ENCODE results near the gene MDM2.
"Not testable (repeated sequence)": the region's sequence is repeated elsewhere in the genome, so short reads cannot be mapped to it uniquely, and the experiment has no call there.

Gene MDM2

DNA sequence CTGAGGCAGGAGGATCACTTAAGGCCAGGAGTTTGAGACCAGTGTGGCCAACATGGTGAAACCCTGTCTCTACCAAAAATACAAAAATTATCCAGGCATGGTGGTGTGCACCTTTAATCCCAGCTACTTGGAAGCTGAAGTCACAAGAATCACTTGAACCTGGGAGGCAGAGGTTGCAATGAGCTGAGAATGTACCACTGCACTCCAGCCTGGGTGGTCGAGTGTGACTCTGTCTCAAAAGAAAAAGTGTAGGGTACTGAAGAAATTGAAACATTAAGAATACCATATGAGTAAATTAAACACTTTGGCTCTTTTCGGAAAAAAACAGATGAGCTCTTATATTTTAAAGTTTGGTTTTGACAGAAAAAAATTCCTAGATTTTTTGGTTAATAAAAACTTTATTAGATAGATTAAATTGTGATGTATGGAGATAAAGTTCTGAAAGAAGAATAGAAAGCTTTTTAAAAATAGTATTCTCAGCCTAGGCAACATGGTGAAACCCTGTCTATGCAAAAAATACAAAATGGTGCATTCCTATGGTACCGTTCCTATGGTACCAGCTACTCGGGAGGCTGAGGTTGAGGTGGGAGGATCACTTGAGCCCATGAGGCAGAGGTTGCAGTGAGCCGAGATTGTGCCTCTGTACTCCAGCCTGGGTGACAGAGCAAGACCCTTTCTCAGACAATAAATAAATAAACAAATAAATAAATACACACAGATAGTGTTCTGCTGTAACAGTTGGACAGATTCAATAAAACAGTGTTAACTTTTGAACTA lies 20.1 kb downstream of the MDM2 start:
- DNase-seq (ENCODE audit: low read depth), result no peak

DNA sequence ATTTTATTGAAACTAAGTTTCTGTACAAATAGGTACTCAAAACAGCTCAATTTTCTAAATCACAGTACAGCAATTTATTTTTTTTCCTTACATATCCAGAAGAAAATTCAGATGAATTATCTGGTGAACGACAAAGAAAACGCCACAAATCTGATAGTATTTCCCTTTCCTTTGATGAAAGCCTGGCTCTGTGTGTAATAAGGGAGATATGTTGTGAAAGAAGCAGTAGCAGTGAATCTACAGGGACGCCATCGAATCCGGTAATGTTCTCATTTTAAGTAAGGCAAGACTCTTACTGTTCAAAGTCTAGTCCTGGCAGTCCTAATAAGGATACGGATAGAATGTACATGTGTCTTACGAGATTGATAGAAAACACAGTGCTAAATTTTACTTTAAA lies 20.7 kb downstream of the MDM2 start:
- DNase-seq (ENCODE audit: low read depth), result no peak

DNA sequence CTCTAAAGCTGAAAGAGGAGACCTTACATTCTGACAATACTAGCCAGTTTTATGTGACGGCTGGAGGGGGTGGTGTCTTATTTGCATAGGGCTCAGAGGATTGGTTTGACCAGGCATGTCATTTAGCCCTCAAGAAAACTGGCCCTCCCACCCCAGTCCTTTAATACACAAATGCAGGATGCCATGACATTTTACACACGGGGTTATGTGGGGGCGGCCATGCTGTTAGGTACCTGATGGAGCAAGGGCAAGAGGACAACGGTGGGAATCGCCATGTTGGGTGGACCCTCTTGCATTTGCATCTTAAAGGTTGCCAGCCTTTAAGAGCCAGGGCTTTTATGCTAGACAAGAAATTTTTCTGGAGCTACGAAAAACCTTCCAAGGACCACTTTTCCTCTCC lies 23.3 kb downstream of the MDM2 start:
- DNase-seq (ENCODE audit: low read depth), result no peak

DNA sequence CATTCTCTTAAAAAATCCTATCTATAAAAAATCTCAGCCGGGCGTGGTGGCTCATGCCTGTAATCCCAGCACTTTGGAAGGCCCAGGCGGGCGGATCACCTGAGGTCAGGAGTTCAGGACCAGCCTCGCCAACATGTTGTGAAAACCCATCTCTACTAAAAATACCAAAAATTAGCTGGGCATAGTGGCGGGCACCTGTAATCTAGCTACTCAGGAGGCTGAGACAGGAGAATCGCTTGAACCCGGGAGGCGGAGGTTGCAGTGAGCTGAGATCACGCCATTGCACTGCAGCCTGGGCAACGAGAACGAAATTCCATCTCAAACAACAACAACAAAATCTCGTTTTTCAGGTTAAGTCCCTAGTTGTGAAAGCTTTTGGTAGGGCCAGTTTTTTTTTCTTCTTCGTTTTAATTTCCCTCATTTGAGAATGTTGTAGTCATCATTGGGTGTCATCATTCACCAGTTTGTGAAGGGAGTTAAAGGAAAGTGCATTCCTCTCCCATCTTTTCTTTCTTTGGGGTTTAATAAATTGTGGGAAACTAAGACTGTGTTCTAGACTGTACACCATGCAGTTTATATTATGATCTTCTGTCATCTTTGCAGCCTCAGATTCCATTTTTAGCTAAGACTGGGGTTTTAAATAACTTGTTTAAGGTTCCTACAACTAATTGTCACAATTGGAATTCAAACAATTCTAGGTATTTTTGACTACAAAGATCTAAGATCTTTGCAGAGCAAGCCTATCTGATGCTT lies 23.9 kb downstream of the MDM2 start:
- DNase-seq (ENCODE audit: low read depth), result no peak

DNA sequence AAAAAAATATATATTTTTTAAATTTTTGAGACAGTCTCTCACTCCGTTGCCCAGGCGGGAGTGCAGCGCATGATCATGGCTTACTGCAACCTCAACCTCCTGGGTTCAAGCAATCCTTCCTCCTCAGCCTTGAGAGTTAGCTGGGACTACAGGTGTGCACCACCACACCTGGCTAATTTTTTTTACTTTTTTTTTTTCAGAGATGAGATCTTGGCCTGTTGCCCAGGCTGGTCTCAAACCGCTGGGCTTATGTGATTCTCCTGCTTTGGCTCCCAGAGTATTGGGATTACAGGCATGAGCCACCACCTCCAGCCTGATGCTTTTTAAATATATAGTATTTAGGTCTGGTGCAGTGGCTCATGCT lies 24.5 kb downstream of the MDM2 start:
- no peak for DNase-seq (ENCODE audit: low read depth)

DNA sequence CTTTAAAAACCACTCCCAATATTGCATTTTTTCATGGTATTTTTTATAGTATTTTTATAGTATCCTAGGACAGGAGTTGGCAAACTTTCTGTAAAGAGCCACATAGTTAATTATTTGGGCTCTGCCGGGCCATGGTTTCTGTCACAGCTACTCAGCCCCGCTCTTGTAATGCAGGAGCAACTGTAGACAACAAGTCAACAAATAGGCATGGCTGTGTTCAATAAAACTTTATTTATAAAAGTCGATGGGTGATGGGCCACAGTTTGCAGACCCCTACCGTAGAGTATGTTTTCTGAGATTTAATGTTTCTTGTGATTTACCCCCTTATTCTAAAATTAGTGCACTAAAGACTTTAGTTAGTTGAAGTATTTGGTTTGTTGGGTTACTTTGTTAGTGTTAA lies 25.5 kb downstream of the MDM2 start:
- no peak for DNase-seq (ENCODE audit: low read depth)

DNA sequence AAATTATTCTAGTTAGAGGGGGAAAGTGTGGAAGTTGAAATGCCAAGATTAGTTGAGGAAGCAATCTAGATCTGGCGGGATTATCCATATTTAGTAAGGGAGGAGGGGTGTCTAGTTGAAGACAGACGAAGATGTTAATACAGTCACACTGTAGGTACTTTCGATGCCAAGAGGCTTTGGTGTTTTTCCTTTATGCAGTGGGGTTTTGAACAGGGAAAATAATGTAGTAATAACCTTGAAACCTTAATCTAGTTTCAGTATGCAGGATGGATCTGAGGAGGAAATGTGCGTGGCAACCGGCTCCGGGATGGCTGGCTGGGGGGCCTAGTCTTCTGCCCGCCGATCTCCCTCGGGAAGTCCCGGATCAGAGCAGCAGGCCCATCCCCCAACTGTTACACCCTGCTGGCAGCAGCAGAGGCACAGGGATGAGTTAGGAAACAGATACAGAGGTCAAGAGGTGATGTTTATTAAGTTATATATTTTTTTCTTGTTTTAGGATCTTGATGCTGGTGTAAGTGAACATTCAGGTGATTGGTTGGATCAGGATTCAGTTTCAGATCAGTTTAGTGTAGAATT lies 27.4 kb downstream of the MDM2 start:
- no peak for DNase-seq (ENCODE audit: low read depth)

DNA sequence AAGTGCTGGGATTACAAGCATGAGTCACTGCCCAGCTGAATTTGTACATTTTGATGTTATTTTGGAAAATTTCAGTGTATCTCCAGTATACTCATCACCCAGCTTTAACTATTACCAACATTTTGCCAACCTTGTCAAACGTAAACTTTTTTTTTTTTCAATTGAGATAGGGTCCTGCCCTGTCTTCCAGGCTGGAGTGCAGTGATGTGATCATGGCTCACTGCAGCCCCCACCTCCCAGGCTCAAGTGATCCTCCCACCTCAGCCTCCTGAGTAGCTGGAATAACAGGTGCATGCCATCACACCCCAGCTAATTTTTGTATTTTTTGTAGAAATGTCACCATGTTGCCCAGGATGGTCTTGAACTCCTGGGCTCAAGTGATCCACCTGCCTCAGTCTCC lies 29.2 kb downstream of the MDM2 start:
- no peak for DNase-seq (ENCODE audit: low read depth)

DNA sequence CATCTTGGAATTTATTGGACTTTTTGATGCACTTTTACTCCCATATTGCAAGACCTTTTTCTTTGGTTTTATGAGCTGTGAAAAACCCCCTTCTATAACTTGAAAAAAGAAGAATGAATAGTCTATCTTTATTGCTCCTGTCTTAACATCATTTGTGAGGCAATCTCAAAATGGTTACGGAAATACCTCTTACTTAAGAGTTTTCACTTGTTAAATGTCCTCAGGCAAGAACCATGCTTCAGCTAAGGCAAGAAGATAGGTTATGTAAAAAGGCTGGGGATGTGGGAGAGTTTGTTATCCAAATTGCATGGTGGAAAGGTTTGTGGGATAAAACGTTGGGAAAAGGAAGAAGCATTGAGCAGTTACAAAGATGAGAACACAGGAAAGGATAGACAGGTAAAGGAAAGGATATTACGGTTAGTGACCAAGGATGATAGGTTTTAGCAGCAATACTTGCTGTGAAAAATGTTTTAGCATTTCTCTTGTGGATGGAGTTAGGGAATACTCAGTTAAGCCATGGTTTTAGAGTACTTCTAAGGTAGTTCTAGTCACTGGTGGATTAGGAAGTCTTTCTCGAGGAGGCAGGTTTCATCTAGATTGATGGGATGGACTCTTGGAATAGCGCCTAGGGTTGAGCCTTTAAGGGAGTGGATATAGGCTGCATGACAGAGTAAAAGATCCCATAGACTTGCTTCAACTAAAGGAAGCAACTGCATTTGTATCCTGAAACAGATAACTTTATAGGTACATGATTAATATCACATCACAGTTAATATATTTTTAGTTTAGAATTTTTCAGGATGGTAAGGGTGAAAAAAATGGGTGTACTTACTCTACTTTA lies 30.3 kb downstream of the MDM2 start:
- no peak for DNase-seq (ENCODE audit: low read depth)

DNA sequence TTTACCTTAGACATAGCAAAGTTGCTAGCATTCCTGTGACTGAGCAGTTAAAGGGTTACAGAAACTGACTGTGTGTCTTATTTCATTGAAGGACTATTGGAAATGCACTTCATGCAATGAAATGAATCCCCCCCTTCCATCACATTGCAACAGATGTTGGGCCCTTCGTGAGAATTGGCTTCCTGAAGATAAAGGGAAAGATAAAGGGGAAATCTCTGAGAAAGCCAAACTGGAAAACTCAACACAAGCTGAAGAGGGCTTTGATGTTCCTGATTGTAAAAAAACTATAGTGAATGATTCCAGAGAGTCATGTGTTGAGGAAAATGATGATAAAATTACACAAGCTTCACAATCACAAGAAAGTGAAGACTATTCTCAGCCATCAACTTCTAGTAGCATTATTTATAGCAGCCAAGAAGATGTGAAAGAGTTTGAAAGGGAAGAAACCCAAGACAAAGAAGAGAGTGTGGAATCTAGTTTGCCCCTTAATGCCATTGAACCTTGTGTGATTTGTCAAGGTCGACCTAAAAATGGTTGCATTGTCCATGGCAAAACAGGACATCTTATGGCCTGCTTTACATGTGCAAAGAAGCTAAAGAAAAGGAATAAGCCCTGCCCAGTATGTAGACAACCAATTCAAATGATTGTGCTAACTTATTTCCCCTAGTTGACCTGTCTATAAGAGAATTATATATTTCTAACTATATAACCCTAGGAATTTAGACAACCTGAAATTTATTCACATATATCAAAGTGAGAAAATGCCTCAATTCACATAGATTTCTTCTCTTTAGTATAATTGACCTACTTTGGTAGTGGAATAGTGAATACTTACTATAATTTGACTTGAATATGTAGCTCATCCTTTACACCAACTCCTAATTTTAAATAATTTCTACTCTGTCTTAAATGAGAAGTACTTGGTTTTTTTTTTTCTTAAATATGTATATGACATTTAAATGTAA lies 31.5 kb downstream of the MDM2 start:
- DNase-seq (ENCODE audit: low read depth), result no peak

DNA sequence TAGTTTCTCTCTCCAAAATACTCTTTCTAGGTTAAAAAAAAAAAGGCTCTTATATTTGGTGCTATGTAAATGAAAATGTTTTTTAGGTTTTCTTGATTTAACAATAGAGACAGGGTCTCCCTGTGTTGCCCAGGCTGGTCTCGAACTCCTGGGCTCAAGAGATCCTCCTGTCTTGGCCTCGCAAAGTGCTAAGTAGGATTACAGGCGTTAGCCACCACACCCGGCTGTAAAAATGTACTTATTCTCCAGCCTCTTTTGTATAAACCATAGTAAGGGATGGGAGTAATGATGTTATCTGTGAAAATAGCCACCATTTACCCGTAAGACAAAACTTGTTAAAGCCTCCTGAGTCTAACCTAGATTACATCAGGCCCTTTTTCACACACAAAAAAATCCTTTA lies 33.2 kb downstream of the MDM2 start:
- DNase-seq (ENCODE audit: low read depth), result not testable (repeated sequence)

DNA sequence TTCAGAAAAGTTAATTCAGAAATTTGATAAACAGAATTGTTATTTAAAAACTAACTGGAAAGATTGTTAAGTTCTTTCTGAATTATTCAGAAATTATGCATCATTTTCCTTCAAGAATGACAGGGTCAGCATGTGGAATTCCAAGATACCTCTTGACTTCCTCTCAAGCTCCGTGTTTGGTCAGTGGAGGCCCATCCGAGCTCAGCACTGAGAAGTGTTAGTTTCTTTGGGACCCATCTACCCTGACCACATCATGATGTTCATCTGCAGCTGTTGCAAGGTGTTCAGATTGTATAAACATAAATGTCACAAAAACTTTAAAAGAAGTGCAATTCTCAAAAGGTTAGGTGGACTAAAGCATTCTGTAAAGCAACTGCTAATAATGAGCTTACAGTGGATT lies 33.7 kb downstream of the MDM2 start:
- no peak for DNase-seq (ENCODE audit: low read depth)

DNA sequence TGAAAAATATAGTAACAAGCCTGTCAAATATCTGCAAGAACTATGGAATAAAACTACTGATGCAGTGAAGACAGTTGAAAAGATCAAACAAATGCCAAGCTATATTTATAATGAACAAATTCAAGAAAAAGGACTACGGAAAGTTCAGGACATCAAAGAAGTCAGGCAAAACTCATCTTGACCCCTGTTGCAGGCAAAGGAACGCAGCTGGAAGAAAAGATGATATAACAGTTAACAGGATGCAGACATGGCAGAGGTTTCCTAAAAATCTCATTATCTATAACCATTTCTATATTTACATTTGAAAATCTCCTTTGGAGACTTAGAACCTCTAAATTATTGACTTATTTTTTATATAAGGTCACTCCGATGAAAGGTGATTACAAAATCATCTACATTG lies 34.1 kb downstream of the MDM2 start:
- no peak for DNase-seq (ENCODE audit: low read depth)

DNA sequence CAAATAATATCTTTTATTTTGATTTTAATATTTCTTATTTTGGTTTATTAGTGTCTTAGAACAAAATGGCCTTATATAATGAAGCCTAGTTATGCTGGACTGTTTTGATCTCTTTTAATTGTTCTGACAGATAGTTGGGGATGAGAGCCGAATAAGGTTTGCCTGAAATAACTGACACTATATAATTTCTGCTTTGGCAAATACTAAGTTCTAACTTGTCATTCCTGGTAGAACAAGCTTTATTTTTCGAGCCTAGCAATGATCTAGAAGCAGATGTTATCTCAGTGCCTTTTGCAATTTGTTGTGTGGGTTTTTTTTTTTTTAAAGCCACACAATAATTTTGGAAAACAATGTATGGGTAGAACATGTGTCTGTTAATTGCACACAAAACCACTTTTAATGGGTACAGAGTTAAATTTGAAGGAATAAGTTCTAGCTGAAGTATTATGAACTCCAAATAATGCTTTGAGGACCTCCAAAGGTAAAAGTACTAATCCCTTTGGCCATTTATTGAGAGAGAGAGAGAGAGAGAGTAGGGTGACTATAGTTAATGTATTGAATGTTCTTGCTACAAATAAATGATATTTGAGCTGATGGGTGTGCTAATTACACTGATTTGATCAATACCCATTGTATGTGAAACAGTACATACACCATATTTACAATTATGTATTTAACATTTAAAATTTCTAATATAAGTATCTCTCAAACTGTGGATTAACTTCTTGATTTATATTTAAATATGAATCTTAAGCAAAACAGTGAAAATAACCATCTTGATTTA lies 35.0 kb downstream of the MDM2 start:
- DNase-seq (ENCODE audit: low read depth), result no peak

DNA sequence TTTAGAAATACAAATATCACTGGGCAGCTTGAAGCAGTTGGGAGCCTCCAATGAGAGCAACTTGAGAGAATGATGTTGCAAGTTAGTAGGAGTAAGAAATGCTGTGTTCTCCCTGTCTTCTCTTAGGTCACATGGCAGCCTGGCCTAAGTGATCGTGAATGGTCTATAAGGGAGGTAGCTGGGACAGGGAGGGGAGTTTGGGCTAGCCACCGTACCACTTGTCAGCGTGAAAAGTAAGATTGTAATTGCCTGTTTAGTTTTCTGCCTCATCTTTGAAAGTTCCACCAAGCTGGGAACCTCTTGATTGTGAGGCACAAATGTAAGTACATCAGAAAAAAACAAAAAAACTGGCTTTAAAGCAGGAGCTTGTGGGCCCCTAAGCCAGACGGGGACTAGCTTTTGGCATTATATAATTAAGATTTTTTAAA lies 36.4 kb downstream of the MDM2 start:
- DNase-seq (ENCODE audit: low read depth), result no peak

DNA sequence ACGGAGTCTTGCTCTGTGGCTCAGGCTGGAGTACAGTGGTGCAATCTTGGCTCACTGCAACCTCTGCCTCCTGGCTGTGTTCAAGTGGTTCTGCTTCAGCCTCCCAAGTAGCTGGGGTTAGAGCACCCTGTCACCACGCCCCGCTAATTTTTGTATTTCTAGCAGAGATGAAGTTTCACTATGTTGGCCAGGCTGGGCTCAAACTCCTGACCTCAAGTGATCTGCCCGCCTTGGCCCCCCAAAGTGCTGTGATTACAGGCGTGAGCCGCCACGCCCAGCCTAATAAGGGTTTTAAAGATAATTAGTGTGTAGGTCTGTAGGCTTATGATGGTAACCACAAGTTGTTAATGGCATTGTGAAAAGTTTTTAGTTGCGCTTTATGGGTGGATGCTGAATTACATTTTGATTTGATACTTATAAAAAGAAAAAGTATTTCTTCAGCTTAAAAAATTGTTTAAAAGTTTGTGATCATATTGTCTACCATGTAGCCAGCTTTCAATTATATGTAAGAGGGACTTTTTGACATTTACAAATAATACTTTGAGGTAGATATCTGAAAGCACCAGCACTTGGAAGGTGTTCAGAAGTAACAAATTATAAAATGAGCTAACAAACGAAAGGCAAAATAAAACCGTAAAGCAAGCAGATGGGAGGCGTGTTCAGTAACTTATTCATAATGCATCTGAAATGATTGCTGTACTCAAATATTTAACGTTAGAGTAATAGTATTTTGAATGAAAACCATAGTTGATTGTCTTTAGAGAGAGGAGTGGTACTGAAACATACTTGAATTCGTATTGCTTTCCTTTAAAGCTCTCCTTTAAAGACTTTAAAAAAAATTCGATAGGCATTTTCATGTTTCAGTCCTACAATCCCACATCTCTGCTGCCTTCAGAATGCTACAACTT lies 37.1 kb downstream of the MDM2 start:
- no peak for DNase-seq (ENCODE audit: low read depth)

DNA sequence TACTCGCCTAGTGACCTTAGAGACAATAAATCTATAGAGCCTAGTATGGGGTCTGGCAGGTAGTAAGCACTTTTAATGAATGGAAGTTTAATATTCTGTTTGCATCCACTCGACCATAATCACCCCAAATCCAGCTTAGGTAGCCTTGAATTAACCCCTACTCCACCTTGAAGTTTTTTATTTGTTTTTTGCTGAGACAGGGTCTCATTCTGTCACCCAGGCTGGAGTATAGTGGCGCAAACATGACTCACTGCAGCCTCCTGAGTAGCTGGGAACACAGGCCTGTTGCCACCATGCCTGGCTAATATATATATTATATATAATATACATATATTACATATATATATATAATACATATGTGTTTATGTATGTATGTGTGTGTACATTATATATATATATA lies 38.8 kb downstream of the MDM2 start:
- DNase-seq (ENCODE audit: low read depth), result no peak

DNA sequence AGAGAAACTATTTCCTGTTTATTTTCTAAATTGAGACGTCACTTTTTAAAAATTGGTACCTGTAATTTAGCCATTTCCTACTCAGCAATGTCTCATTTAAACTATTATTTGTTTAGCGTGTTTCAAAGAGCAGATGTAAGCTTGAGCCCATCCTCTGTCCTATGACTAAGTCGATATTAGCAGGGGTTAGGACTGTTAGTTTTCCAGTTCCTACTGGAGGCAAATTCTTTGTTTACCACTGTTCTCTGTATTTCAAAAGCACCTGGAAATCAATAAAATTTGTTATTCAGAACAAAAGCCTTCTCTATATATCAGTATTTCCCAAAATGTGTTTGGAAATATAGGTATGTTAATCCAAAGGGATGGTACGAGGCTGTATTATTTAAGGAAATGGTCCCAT lies 42.4 kb downstream of the MDM2 start:
- DNase-seq (ENCODE audit: low read depth), result no peak

DNA sequence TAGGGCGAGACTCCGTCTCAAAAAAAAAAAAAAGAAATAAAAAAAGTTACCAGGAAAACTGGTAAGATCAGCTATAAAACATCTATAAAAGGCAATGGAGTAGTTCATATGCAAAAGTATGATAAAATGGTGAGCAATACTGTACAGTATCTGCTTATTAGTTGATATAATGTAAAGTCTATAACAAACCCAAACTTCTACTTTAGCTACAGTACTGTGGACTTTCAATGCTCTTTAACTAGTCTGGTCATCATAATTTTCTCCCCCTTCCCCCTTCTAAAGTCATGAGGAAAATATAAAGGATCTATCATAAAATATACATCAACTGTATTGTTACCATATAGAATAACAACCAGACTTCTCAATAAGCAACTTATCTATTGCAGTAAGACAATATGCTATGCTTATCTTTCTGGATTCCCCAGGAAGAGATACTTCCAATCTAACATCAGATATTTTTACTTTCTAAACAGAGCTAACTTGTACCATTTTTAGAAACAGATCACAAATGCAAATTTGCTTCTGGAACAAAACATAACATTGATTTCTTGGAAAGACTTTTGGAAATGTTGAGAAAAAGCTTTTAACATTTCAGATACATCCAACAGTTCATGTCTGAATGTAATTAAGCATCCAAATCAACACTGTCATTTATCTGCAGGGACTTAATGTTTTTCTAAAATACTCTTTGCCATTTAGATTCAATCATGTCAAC lies 43.8 kb downstream of the MDM2 start:
- DNase-seq (ENCODE audit: low read depth), result no peak

All from T follicular helper cell (primary cell).